Measurements from ENCODE around the gene SERP2.

GRCh38 chr13:44406617-44407016 lies 33.0 kb downstream of the SERP2 start:
- TF ChIP-seq POLR2A (IDR thresholded peaks at IDR 0.05) = no peak
- TF ChIP-seq, protein P1, sequence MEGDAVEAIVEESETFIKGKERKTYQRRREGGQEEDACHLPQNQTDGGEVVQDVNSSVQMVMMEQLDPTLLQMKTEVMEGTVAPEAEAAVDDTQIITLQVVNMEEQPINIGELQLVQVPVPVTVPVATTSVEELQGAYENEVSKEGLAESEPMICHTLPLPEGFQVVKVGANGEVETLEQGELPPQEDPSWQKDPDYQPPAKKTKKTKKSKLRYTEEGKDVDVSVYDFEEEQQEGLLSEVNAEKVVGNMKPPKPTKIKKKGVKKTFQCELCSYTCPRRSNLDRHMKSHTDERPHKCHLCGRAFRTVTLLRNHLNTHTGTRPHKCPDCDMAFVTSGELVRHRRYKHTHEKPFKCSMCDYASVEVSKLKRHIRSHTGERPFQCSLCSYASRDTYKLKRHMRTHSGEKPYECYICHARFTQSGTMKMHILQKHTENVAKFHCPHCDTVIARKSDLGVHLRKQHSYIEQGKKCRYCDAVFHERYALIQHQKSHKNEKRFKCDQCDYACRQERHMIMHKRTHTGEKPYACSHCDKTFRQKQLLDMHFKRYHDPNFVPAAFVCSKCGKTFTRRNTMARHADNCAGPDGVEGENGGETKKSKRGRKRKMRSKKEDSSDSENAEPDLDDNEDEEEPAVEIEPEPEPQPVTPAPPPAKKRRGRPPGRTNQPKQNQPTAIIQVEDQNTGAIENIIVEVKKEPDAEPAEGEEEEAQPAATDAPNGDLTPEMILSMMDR (IDR thresholded peaks at IDR 0.05 in 4 of 5, conservative IDR thresholded peaks at IDR 0.05 in 1 of 5) = no peak

All from gastrocnemius medialis (tissue), 4 donors.